Stomach (tissue), 19 donors: ENCODE data around the gene TMED8. TPM values are rescaled to one million over a fixed set of nuclear protein-coding genes. Genes with fewer than 3 reads are reported as not detected.
A peak's percentile ranks its signal among the peaks of the same experiment; 100 is the strongest.

Experiments
- DNase-seq, 2 donors: peaks; one replicate each; pipeline versions ENCODE4 v3.0.0 to v3.0.0-alpha.2; 2013 to 2019
- H3K27ac ChIP-seq, 5 donors: fragments of 200-600 bp in 4 of 5; sonication (generic) in 4 of 5; one replicate each; pipeline ENCODE4 v1.5.1; 2013 to 2019; ENCODE audit warnings: mild to moderate bottlenecking in 1 of 5, moderate library complexity in 1 of 5
- H3K27me3 ChIP-seq, 3 donors: fragments of 200-600 bp; sonication (generic); one replicate each; pipeline ENCODE4 v1.5.1; 2017 to 2019; ENCODE audit warnings: mixed run types in 1 of 3
- H3K36me3 ChIP-seq, 4 donors: fragments of 200-600 bp; sonication (generic); 1 replicate in 3 of 4; 2 replicates in 1 of 4; pipeline ENCODE4 v1.5.1; 2016 to 2019
- H3K4me1 ChIP-seq, 4 donors: fragments of 200-600 bp; sonication (generic); one replicate each; pipeline ENCODE4 v1.5.1; 2016 to 2019
- H3K4me3 ChIP-seq, 4 donors: fragments of 200-600 bp; sonication (generic) in 3 of 4; one replicate each; pipeline ENCODE4 v1.5.1; 2016 to 2019; ENCODE audit warnings: mild to moderate bottlenecking in 1 of 4
- H3K9me3 ChIP-seq, 4 donors: fragments of 200-600 bp; sonication (generic); one replicate each; pipeline ENCODE4 v1.5.1; 2016 to 2019
- EP300 ChIP-seq: sonication (generic); formaldehyde crosslinking; IDR thresholded peaks from one replicate; pipeline ENCODE4 v1.6.1; 2017; ENCODE audit warnings: antibody characterized with exemption
- POLR2A ChIP-seq, 4 donors: fragments of 450-650 bp; IDR thresholded peaks; one replicate each; pipeline ENCODE4 v1.6.1; 2016; ENCODE audit warnings: antibody characterized with exemption in 4 of 4, control low read depth in 2 of 4, mild to moderate bottlenecking in 1 of 4, moderate library complexity in 1 of 4
- POLR2AphosphoS5 ChIP-seq, 3 donors: sonication (generic); formaldehyde crosslinking; IDR thresholded peaks; one replicate each; pipeline ENCODE4 v1.6.1; 2016; ENCODE audit warnings: antibody characterized with exemption in 3 of 3
- WGBS, 5 donors: extraction: QIAGEN DNeasy Blood & Tissue Kit in 3 of 5; methylation state at CpG; one replicate each; pipeline versions ENCODE4 v1.1.5 to v1.1.7; 2013 to 2018; 5-methylcytosine and 5-hydroxymethylcytosine counted together
- intact Hi-C: fragments of 100-400 bp; cut with DNase I; formaldehyde crosslinking; loops from one replicate; pipeline ENCODE4 v1.15.1; 2023; ENCODE audit warnings: low total_unique reads
- long read RNA-seq, 10 donors: transcript quantifications; one replicate each; lab custom pipeline, GENCODE V29; 2026
- polyA plus RNA-seq, 3 donors: library from polyadenylated mRNA; stranded (reverse); fragments of 200-250 nt; gene quantifications; one replicate each; pipeline ENCODE4 v1.2.3, GENCODE V29; 2013
- total RNA-seq, 5 donors: library from RNA; depleted of rRNA; stranded (reverse); fragments of >200 nt; gene quantifications; one replicate each; pipeline versions ENCODE4 v1.1.0 to v1.2.3, GENCODE V29; 2014 to 2016
- TF ChIP-seq, protein P1 (sequence below), 7 experiments: fragments of 450-650 bp in 4 of 7; fragments of 200-600 bp in 3 of 7; sonication (generic) in 3 of 7; IDR thresholded peaks; one replicate each; pipeline ENCODE4 v1.5.1; 2016 to 2019; ENCODE audit warnings: antibody characterized with exemption in 7 of 7, control low read depth in 2 of 7, mild to moderate bottlenecking in 1 of 7
- donor health status: healthy with polysubstance abuse.
- donor health status: Bipolar disorder and iron deficiency.
- donor health status: healthy.

TMED8 gene
- total RNA-seq, result 10 to 100 TPM in 2 of 5 donors, 1 to 10 TPM in 3; 1.7 to 15.8 (median 9.1) TPM
- polyA plus RNA-seq, result 1 to 10 TPM; 2.7 to 5.3 (median 4.3) TPM
- long read RNA-seq, donor 1, full-length matches to known transcripts, result 1 of 1 reads
- long read RNA-seq, donor 1, partial matches to known transcripts, result 0 of 1 reads
- long read RNA-seq, donor 1, other reads (novel, unspliced or antisense), result 0 of 1 reads
- long read RNA-seq, donor 2, result 0 reads
- long read RNA-seq, donor 3, full-length matches to known transcripts, result 2 of 2 reads
- long read RNA-seq, donor 3, partial matches to known transcripts, result 0 of 2 reads
- long read RNA-seq, donor 3, other reads (novel, unspliced or antisense), result 0 of 2 reads
- long read RNA-seq, donor 4, result 0 reads
- long read RNA-seq, donor 5, full-length matches to known transcripts, result 1 of 1 reads
- long read RNA-seq, donor 5, partial matches to known transcripts, result 0 of 1 reads
- long read RNA-seq, donor 5, other reads (novel, unspliced or antisense), result 0 of 1 reads
- long read RNA-seq, donor 6, full-length matches to known transcripts, result 1 of 1 reads
- long read RNA-seq, donor 6, partial matches to known transcripts, result 0 of 1 reads
- long read RNA-seq, donor 6, other reads (novel, unspliced or antisense), result 0 of 1 reads
- long read RNA-seq, donor 7, full-length matches to known transcripts, result 1 of 1 reads
- long read RNA-seq, donor 7, partial matches to known transcripts, result 0 of 1 reads
- long read RNA-seq, donor 7, other reads (novel, unspliced or antisense), result 0 of 1 reads
- long read RNA-seq, donor 8, result 0 reads
- long read RNA-seq, donor 9, result 0 reads
- long read RNA-seq, donor 10, result 0 reads

DNA sequence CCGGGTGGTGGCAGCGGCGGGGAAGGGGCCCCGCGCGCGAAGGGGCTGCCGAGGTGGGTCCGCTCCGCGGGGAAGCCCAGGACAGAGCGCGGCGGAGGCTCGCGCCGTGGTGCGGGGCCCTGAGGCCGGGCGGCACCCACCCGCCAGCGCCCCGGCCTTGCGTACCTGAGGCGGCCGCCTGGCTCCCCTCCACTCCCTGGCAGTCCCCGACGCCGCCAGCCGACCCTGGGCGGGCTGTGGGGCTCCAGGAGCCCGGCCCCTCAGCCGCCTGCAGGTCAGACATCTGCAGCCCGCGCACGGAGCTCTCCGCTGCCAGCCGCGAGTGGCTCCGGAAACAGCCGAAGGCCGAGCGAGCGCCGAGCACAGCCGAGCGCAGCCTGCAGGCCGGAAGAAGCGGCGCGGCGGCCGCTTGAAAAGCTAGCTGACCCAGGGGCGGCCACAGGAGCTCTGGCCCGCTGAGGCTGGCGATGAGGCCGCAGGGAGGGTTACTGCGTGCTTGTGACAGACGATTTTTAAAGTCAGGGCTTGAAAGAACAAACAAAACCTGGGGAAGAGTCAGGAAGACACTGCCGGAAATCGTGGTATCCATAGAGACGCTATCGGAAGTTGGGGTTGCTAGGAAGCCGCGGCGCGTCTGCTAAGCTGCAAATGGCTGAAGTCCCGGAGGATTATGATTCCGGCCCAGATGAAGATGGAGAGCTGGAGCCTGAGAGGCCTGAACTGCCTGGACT is at the start of gene TMED8, which contains the start of gene SAMD15:
Gene TMED8 (minus strand): TSS at position 324 of the 731 bp plus-strand sequence. CDS start 41 bp downstream, at position 283.
Gene SAMD15 (plus strand): TSS at position 609 of the 731 bp plus-strand sequence. CDS start 40 bp downstream, at position 649.
- peak within 1 kb of the TSS; percentile 80 to 90 (median 87) for H3K27ac ChIP-seq
- 0% methylated on average over 35 to 69 of the region's 69 CpGs for WGBS, 5 donors

DNA sequence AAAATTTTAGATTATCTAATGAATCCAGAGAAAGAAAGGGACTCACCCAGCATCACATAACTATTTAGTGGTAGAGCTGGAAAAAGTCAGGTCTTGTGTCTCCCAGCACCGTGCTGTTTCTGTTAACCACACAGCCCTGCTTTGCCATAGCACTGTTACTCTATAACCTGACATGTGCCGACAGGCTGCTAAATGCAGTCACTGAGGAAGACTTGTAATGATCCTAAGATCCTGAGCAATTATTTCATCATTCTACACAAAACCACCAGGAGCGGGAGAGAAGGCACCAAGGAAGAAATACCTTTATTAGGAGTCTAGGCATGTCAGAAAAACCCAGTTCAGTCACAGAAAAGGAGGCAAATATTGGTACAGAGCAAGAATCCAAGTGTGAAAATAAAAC is 49.5 kb upstream of the TMED8 start:
- H3K9me3 ChIP-seq, result no peaks in the 10 kb centered on the region
- H3K4me1 ChIP-seq, result no peaks in the 10 kb centered on the region
- no peak overlapping the region for H3K4me3 ChIP-seq
- TF ChIP-seq POLR2AphosphoS5 (IDR thresholded peaks at IDR 0.05) (no peak), POLR2A (IDR thresholded peaks at IDR 0.05) (no peak), EP300 (no peak)
- TF ChIP-seq, protein P1, sequence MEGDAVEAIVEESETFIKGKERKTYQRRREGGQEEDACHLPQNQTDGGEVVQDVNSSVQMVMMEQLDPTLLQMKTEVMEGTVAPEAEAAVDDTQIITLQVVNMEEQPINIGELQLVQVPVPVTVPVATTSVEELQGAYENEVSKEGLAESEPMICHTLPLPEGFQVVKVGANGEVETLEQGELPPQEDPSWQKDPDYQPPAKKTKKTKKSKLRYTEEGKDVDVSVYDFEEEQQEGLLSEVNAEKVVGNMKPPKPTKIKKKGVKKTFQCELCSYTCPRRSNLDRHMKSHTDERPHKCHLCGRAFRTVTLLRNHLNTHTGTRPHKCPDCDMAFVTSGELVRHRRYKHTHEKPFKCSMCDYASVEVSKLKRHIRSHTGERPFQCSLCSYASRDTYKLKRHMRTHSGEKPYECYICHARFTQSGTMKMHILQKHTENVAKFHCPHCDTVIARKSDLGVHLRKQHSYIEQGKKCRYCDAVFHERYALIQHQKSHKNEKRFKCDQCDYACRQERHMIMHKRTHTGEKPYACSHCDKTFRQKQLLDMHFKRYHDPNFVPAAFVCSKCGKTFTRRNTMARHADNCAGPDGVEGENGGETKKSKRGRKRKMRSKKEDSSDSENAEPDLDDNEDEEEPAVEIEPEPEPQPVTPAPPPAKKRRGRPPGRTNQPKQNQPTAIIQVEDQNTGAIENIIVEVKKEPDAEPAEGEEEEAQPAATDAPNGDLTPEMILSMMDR (IDR thresholded peaks at IDR 0.05), result no peak
- intact Hi-C loops, result no loop called here
- peaks cover 61 to 100% (median 99%) of the 10 kb centered on the region in 4 donors for H3K36me3 ChIP-seq
- no peak for DNase-seq
- WGBS, 5 donors, result 88 to 98% (median 96%) methylated on average over 3 of the region's 3 CpGs
- no peaks in the 10 kb centered on the region for H3K27me3 ChIP-seq
- H3K27ac ChIP-seq, result no peak overlapping the region

More for the DNA sequence above, at the start of gene TMED8, which contains the start of gene SAMD15:
- no peaks in the 10 kb centered on the region for H3K27me3 ChIP-seq
- peak within 1 kb of the TSS; percentile 80 to 95 (median 90) for H3K4me3 ChIP-seq
- TF ChIP-seq, protein P1 (IDR thresholded peaks at IDR 0.05), result peak in 1 of 7 experiments; percentile 44
- no peak for TF ChIP-seq EP300
- peak in 2 of 3 donors; percentile 38 to 42 for TF ChIP-seq POLR2AphosphoS5 (IDR thresholded peaks at IDR 0.05)
- no peak for TF ChIP-seq POLR2A (IDR thresholded peaks at IDR 0.05)
- intact Hi-C loops, result no loop called here
- H3K36me3 ChIP-seq, result no peaks in the 10 kb centered on the region
- peaks cover 0 to 35% (median 23%) of the 10 kb centered on the region in 4 donors for H3K4me1 ChIP-seq
- H3K9me3 ChIP-seq, result no peaks in the 10 kb centered on the region
- peak; percentile 82 to 96 for DNase-seq

DNA sequence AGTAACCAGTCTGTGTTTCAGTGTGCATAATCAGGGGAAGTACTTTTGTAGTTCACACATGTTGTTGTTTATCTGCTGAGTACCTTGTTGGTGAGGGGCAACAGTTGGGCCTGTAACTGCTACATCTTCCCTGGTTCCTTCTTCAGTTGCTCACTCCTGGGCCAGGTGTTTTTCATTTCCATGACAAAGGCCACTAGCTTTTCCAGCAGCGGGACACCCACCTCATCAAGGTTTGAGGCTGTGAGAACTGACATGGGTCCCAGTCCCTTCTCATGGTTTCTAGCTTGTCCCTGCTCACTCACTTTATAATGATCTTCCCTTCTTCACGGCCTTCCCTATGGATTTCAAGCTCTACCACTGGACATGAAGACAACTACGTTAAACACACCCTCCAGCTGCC is 48.0 kb upstream of the TMED8 start:
- Histone ChIP-seq H3K4me3 (no peak overlapping the region), H3K9me3 (peaks cover 0 to 10% (median 4%) of the 10 kb centered on the region in 4 donors), H3K27me3 (no peaks in the 10 kb centered on the region), H3K36me3 (peaks cover 61 to 93% (median 90%) of the 10 kb centered on the region in 4 donors), H3K4me1 (no peaks in the 10 kb centered on the region), H3K27ac (no peak overlapping the region)
- WGBS, 5 donors, result 90 to 95% (median 94%) methylated on average over 3 of the region's 3 CpGs
- intact Hi-C loops, result no loop called here
- DNase-seq, result no peak
- TF ChIP-seq POLR2AphosphoS5 (IDR thresholded peaks at IDR 0.05), result no peak
- TF ChIP-seq, protein P1 (IDR thresholded peaks at IDR 0.05), result no peak
- no peak for TF ChIP-seq EP300
